Ishikawa (cell line): ENCODE measurements around the gene MAVS.

Experiments
- CEBPB ChIP-seq: IDR thresholded peaks from 2 replicates; pipeline ENCODE4 v1.6.1; 2012
- CREB1 ChIP-seq: IDR thresholded peaks from 2 replicates; pipeline ENCODE4 v1.6.1; 2012; ENCODE audit warnings: low read depth
- EGR1 ChIP-seq: IDR thresholded peaks from 2 replicates; pipeline ENCODE4 v1.6.1; 2012
- EP300 ChIP-seq: IDR thresholded peaks from 2 replicates; pipeline ENCODE4 v1.6.1; 2012; ENCODE audit warnings: borderline replicate concordance
- FOXM1 ChIP-seq: IDR thresholded peaks from 2 replicates; pipeline ENCODE4 v1.6.1; 2012; ENCODE audit warnings: low read depth, borderline replicate concordance
- NFIC ChIP-seq: IDR thresholded peaks from 2 replicates; pipeline ENCODE4 v1.6.1; 2012
- RAD21 ChIP-seq: IDR thresholded peaks from 2 replicates; pipeline ENCODE4 v1.6.1; 2012; ENCODE audit warnings: low read depth
- TAF1 ChIP-seq: IDR thresholded peaks from 2 replicates; pipeline ENCODE4 v1.6.1; 2012; ENCODE audit warnings: low read depth, mild to moderate bottlenecking
- TCF12 ChIP-seq: IDR thresholded peaks from 2 replicates; pipeline ENCODE4 v1.6.1; 2012; ENCODE audit warnings: low read depth
- TEAD4 ChIP-seq: IDR thresholded peaks from 2 replicates; pipeline ENCODE4 v1.6.1; 2012
- USF1 ChIP-seq: IDR thresholded peaks from 2 replicates; pipeline ENCODE4 v1.6.1; 2012
- YY1 ChIP-seq: IDR thresholded peaks from 2 replicates; pipeline ENCODE4 v1.6.1; 2012; ENCODE audit warnings: low read depth
- ZBTB7A ChIP-seq: IDR thresholded peaks from 2 replicates; pipeline ENCODE4 v1.6.1; 2012; ENCODE audit warnings: low read depth
- TF ChIP-seq, protein P1 (sequence below): IDR thresholded peaks from 2 replicates; pipeline ENCODE4 v1.6.1; 2012; ENCODE audit warnings: low read depth, mild to moderate bottlenecking
- TF ChIP-seq, protein P2 (sequence below): IDR thresholded peaks from 2 replicates; pipeline ENCODE4 v1.6.1; 2012

The MAVS gene

DNA sequence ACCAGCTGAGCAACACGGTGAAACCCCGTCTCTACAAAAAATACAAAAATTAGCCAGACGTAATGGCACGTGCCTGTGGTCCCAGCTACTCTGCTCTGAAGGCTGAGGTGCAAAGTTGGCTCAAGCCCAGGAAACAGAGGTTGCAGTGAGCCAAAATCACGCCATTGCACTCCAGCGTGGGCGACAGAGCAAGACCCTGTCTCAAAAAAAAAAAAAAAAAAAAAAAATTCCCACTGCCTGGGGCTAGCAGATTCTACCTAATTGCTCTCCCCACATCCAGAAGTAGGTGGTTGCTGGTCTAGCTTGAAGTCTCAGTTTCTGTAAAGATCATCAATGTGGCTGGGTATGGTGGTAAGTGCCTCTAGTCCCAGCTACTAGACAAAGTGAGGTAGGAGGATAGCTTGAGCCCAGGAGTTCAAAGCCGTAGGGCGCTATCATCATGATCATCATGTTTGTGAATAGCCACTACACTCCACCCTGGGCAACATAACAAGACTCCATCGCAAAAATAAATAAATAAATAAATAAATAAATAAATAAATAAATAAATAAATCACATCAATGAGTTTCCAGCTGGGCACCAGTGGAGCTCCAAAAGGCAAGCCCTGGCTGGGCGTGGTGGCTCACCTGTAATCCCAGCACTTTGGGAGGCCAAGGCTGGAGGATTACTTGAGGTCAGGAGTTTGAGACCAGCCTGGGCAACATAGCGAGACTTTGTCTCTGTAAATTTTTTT is 32.6 kb upstream of the MAVS start:
- TF ChIP-seq RAD21 (no peak), TAF1 (no peak), NFIC (no peak), FOXM1 (no peak), USF1 (no peak), TEAD4 (no peak), CEBPB (no peak), ZBTB7A (no peak), TCF12 (no peak), CREB1 (no peak), YY1 (no peak), EP300 (no peak), EGR1 (no peak)
- TF ChIP-seq, protein P1, sequence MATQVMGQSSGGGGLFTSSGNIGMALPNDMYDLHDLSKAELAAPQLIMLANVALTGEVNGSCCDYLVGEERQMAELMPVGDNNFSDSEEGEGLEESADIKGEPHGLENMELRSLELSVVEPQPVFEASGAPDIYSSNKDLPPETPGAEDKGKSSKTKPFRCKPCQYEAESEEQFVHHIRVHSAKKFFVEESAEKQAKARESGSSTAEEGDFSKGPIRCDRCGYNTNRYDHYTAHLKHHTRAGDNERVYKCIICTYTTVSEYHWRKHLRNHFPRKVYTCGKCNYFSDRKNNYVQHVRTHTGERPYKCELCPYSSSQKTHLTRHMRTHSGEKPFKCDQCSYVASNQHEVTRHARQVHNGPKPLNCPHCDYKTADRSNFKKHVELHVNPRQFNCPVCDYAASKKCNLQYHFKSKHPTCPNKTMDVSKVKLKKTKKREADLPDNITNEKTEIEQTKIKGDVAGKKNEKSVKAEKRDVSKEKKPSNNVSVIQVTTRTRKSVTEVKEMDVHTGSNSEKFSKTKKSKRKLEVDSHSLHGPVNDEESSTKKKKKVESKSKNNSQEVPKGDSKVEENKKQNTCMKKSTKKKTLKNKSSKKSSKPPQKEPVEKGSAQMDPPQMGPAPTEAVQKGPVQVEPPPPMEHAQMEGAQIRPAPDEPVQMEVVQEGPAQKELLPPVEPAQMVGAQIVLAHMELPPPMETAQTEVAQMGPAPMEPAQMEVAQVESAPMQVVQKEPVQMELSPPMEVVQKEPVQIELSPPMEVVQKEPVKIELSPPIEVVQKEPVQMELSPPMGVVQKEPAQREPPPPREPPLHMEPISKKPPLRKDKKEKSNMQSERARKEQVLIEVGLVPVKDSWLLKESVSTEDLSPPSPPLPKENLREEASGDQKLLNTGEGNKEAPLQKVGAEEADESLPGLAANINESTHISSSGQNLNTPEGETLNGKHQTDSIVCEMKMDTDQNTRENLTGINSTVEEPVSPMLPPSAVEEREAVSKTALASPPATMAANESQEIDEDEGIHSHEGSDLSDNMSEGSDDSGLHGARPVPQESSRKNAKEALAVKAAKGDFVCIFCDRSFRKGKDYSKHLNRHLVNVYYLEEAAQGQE, result no peak
- TF ChIP-seq, protein P2, sequence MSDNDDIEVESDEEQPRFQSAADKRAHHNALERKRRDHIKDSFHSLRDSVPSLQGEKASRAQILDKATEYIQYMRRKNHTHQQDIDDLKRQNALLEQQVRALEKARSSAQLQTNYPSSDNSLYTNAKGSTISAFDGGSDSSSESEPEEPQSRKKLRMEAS, result no peak

GRCh38 chr20:3814928-3815495 is 31.6 kb upstream of the MAVS start:
- TF ChIP-seq, protein P2, result no peak
- TF ChIP-seq NFIC (no peak), USF1 (no peak), TCF12 (no peak), TAF1 (no peak), CEBPB (no peak), ZBTB7A (no peak), EP300 (no peak), FOXM1 (no peak), YY1 (no peak), RAD21 (no peak), TEAD4 (no peak), EGR1 (no peak), CREB1 (no peak)
- TF ChIP-seq, protein P1, result no peak

GRCh38 chr20:3815703-3816315 is 30.8 kb upstream of the MAVS start:
- TF ChIP-seq RAD21 (no peak), CEBPB (no peak), NFIC (no peak), ZBTB7A (no peak), TCF12 (no peak), USF1 (no peak), CREB1 (no peak), TAF1 (no peak), EP300 (no peak)
- TF ChIP-seq, protein P2, result no peak

DNA sequence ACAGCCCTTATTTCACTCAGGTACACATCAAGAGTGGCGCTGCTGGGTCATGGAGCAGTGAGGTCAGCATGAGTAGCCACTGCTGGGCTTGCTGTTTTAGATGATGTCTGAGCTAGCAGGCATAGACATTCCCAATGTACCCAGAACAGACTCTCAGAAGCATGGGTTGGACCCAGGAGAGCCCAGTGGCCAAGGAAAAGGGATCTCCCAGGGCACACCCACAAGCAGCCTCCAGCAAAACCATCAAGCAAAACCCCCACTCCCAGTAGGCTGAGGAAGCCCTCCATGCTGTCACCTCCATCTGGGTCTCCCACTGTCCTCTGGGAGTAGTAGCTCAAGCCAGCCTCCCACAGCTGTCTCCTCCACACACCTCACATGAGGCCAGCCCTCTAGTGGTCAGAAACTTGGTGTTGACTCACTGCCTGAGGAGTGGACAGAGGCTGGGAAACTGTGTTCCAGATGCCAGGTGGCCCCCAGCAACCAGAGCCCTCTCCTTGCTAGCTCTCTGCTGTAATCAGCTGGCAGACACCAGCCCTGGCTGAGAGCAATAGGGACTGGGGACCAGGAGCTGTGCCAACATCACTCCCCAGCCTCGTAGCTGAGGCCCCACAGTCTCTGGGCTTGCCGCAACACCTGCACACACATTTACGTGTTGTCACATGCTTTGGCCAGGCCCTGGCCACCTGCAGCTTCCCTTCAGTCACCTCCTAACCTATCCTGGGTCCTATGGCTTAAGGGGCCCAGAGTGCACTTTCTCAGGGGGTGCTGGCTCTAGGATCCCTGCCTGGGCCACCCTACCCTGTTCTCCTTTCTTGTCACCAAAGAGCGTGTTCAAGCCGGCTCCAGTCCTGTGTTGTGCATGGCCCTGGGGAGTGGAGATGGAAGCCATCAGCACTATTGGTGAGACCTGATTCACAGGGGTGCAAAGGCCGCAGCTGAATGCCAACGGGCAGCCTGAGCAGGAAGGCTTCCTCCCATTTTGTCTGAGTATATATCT is 28.2 kb upstream of the MAVS start:
- TF ChIP-seq, protein P2, result peak; percentile 34; the same call in 1 of the 2 replicates
- TF ChIP-seq FOXM1, result no peak
- peak; percentile 59 for TF ChIP-seq RAD21
